Pericardium fibroblast (primary cell): ENCODE results near the gene S100A12. TPM values are rescaled to one million over a fixed set of nuclear protein-coding genes. Genes with fewer than 3 reads are reported as not detected.

Experiments
- total RNA-seq: library from RNA; depleted of rRNA; stranded (reverse); fragments of >200 nt; gene quantifications from 2 replicates; pipeline ENCODE4 v1.2.3, GENCODE V29; 2015

Gene S100A12
- not detected in 2 replicates for total RNA-seq

GRCh38 chr1:153375511-153375910 lies at the start of gene S100A12:
Gene S100A12 (minus strand): TSS chr1:153375621. CDS start chr1:153374592, 1,029 bp downstream.

GRCh38 chr1:153415850-153416570 lies 40.6 kb upstream of the S100A12 start, which contains the start of gene S100A7A:
Gene S100A7A (plus strand): TSS chr1:153416520. CDS start chr1:153418083, 1,563 bp downstream.

GRCh38 chr1:153390938-153391710 lies 15.7 kb upstream of the S100A12 start, which contains the start of gene S100A8:
Gene S100A8 (minus strand): TSS chr1:153391073. CDS start chr1:153390535, 538 bp downstream.

GRCh38 chr1:153357853-153358690 lies 17.3 kb downstream of the S100A12 start, which contains the start of gene S100A9:
Gene S100A9 (plus strand): TSS chr1:153357854. CDS start chr1:153358284, 430 bp downstream.

GRCh38 chr1:153348511-153349362 lies 26.7 kb downstream of the S100A12 start, which contains the start of gene PGLYRP4:
Gene PGLYRP4 (minus strand): TSS chr1:153348841. CDS start chr1:153347932, 909 bp downstream.

Other genes with a start within 250 kb of the S100A12 start
- gene SPRR2G, start 224.7 kb downstream of the S100A12 start, total RNA-seq: not detected in 2 replicates
- not detected in 2 replicates for gene LELP1, start 172.2 kb downstream of the S100A12 start, total RNA-seq
- gene PRR9, start 158.0 kb downstream of the S100A12 start, total RNA-seq: 0.12 TPM in 1 of 2 replicates, not detected in the other
- gene LORICRIN, start 115.9 kb downstream of the S100A12 start, total RNA-seq: not detected in 2 replicates
- gene PGLYRP3, start 62.7 kb downstream of the S100A12 start, total RNA-seq: not detected in 2 replicates
- gene PGLYRP4, start 26.8 kb downstream of the S100A12 start, total RNA-seq: not detected in 2 replicates
- gene S100A9, start 17.8 kb downstream of the S100A12 start, total RNA-seq: 0.82 TPM in 1 of 2 replicates, not detected in the other
- gene S100A8, start 15.5 kb upstream of the S100A12 start, total RNA-seq: not detected in 2 replicates
- gene S100A7A, start 40.9 kb upstream of the S100A12 start, total RNA-seq: not detected in 2 replicates
- gene S100A7, start 85.0 kb upstream of the S100A12 start, total RNA-seq: not detected in 2 replicates
- gene S100A6, start 160.4 kb upstream of the S100A12 start, total RNA-seq: 841 and 1,509 TPM in 2 replicates
- gene S100A5, start 165.3 kb upstream of the S100A12 start, total RNA-seq: not detected in 2 replicates
- gene S100A4, start 170.2 kb upstream of the S100A12 start, total RNA-seq: 33.4 and 191 TPM in 2 replicates
- gene S100A3, start 173.6 kb upstream of the S100A12 start, total RNA-seq: 2.5 and 10.0 TPM in 2 replicates
- not detected in 2 replicates for gene S100A2, start 190.2 kb upstream of the S100A12 start, total RNA-seq
- gene S100A16, start 237.5 kb upstream of the S100A12 start, total RNA-seq: 169 and 192 TPM in 2 replicates
- gene S100A14, start 240.7 kb upstream of the S100A12 start, total RNA-seq: not detected in 2 replicates